Activated naive CD8-positive, alpha-beta T cell treated with anti-CD3 and anti-CD28 coated beads, Interleukin-2, amount 10 ng/mL, durations not matched to agents 7 days and 5 days (primary cell): ENCODE data around the gene ACKR3. TPM values are rescaled to one million over a fixed set of nuclear protein-coding genes. Genes with fewer than 3 reads are reported as not detected.

ENCODE experiments used
- ATAC-seq: fragments of 150-1000 bp; cut with Tn5 transposase; one replicate; pipeline ENCODE4 v1.10.0; 2021; ENCODE audit warnings: low read depth, moderate library complexity
- POLR2A ChIA-PET: fragments of 350-600 bp; sonication (Branson Sonifier 250); formaldehyde crosslinking; loops from one replicate; lab custom pipeline; 2021; ENCODE audit warnings: antibody characterized with exemption; lab: Charles Lee
- DNase-seq: peaks from one replicate; pipeline ENCODE4 v3.0.0; 2021
- H3K27ac Mint-ChIP-seq: one replicate; pipeline ENCODE4 v1.8.0; 2022; ENCODE audit warnings: mild to moderate bottlenecking, mixed read lengths
- H3K27me3 Mint-ChIP-seq: one replicate; pipeline ENCODE4 v1.8.0; 2022; ENCODE audit warnings: mild to moderate bottlenecking, moderate library complexity, mixed read lengths
- H3K36me3 Mint-ChIP-seq: one replicate; pipeline ENCODE4 v1.8.0; 2021; ENCODE audit warnings: mild to moderate bottlenecking, mixed read lengths
- H3K4me1 Mint-ChIP-seq: one replicate; pipeline ENCODE4 v1.8.0; 2021; ENCODE audit warnings: mixed read lengths
- H3K4me3 Mint-ChIP-seq: one replicate; pipeline ENCODE4 v1.8.0; 2022; ENCODE audit warnings: mild to moderate bottlenecking, moderate library complexity, mixed read lengths
- H3K9me3 Mint-ChIP-seq: one replicate; pipeline ENCODE4 v1.8.0; 2021; ENCODE audit warnings: mixed read lengths
- total RNA-seq, 2 experiments: library from RNA; stranded (reverse); gene quantifications; one replicate each; pipeline ENCODE4 v1.2.3, GENCODE V29; 2021

Gene ACKR3
- 1 to 10 TPM; 4.4 to 4.5 TPM for total RNA-seq

GRCh38 chr2:236569573-236569973, at the start of gene ACKR3:
ACKR3 (plus strand) TSS chr2:236569825; CDS start chr2:236580466, 10,641 bp downstream.
- Mint-ChIP-seq H3K27ac (no peak within 1 kb of the TSS), H3K36me3 (peaks cover 3% of the 10 kb centered on the region), H3K4me1 (peaks cover 24% of the 10 kb centered on the region), H3K9me3 (no peaks in the 10 kb centered on the region), H3K27me3 (no peaks in the 10 kb centered on the region), H3K4me3 (peak within 1 kb of the TSS; percentile 82)
- ATAC-seq (peak; percentile 96), DNase-seq (peak; percentile 65)
- POLR2A ChIA-PET, result interaction anchor here (0.6 to 2.8 kb wide), 9 partner anchors 11 to 62 kb away, joined by 3 to 34 read pairs (median 4); a partner anchor contains a TSS

GRCh38 chr2:236521556-236521955, 48.1 kb upstream of the ACKR3 start:
- H3K4me3 Mint-ChIP-seq, result no peak overlapping the region
- POLR2A ChIA-PET, result no interaction called here
- peaks cover 29% of the 10 kb centered on the region for H3K27me3 Mint-ChIP-seq
- peak overlapping the region; percentile 36 for H3K27ac Mint-ChIP-seq
- ATAC-seq, result no peak
- H3K9me3 Mint-ChIP-seq, result no peaks in the 10 kb centered on the region
- H3K36me3 Mint-ChIP-seq, result no peaks in the 10 kb centered on the region
- no peak for DNase-seq
- peaks cover 3% of the 10 kb centered on the region for H3K4me1 Mint-ChIP-seq

GRCh38 chr2:236523249-236523648, 46.4 kb upstream of the ACKR3 start:
- Mint-ChIP-seq H3K9me3 (no peaks in the 10 kb centered on the region), H3K4me3 (no peak overlapping the region), H3K27me3 (peaks cover 27% of the 10 kb centered on the region), H3K27ac (no peak overlapping the region), H3K36me3 (no peaks in the 10 kb centered on the region), H3K4me1 (peaks cover 3% of the 10 kb centered on the region)
- ATAC-seq (no peak), DNase-seq (no peak)
- POLR2A ChIA-PET, result interaction anchor here (0.8 to 1.2 kb wide), 3 partner anchors 11 to 46 kb away, joined by 3 read pairs; partner anchors contain the start of gene ACKR3

GRCh38 chr2:236525411-236525997, 44.1 kb upstream of the ACKR3 start:
- no peak for DNase-seq
- Mint-ChIP-seq H3K27me3 (peaks cover 26% of the 10 kb centered on the region), H3K4me1 (peaks cover 3% of the 10 kb centered on the region), H3K4me3 (no peak overlapping the region), H3K36me3 (no peaks in the 10 kb centered on the region), H3K9me3 (no peaks in the 10 kb centered on the region), H3K27ac (no peak overlapping the region)
- ATAC-seq, result no peak
- POLR2A ChIA-PET, result no interaction called here

GRCh38 chr2:236526455-236527158, 43.0 kb upstream of the ACKR3 start:
- no peak overlapping the region for H3K27ac Mint-ChIP-seq
- H3K4me3 Mint-ChIP-seq, result no peak overlapping the region
- H3K9me3 Mint-ChIP-seq, result no peaks in the 10 kb centered on the region
- DNase-seq, result no peak
- no peak for ATAC-seq
- H3K27me3 Mint-ChIP-seq, result peaks cover 16% of the 10 kb centered on the region
- H3K4me1 Mint-ChIP-seq, result peaks cover under 1% of the 10 kb centered on the region
- H3K36me3 Mint-ChIP-seq, result no peaks in the 10 kb centered on the region
- POLR2A ChIA-PET, result interaction anchor here (0.6 kb wide), 1 partner anchor 11 kb away, joined by 3 read pairs; no protein-coding TSS in a partner anchor

- H3K27ac Mint-ChIP-seq, result no peak overlapping the region
These were observed 42.4 kb upstream of the ACKR3 start for GRCh38 chr2:236527159-236527630.

GRCh38 chr2:236529606-236530005, 40.0 kb upstream of the ACKR3 start:
- no peak for ATAC-seq
- no peak overlapping the region for H3K27ac Mint-ChIP-seq
- DNase-seq, result no peak

More at GRCh38 chr2:236527159-236527630, 42.4 kb upstream of the ACKR3 start:
- Mint-ChIP-seq H3K27me3 (peaks cover 12% of the 10 kb centered on the region), H3K9me3 (no peaks in the 10 kb centered on the region), H3K4me3 (no peak overlapping the region), H3K36me3 (no peaks in the 10 kb centered on the region), H3K4me1 (peaks cover 2% of the 10 kb centered on the region)
- POLR2A ChIA-PET, result no interaction called here
- DNase-seq, result no peak
- ATAC-seq, result no peak

GRCh38 chr2:236530512-236530911, 39.1 kb upstream of the ACKR3 start:
- Mint-ChIP-seq H3K4me3 (no peak overlapping the region), H3K27me3 (peaks cover 3% of the 10 kb centered on the region), H3K9me3 (no peaks in the 10 kb centered on the region), H3K36me3 (peaks cover 4% of the 10 kb centered on the region), H3K27ac (no peak overlapping the region), H3K4me1 (peaks cover 3% of the 10 kb centered on the region)
- ATAC-seq (no peak), DNase-seq (no peak)
- POLR2A ChIA-PET, result interaction anchor here (1.4 kb wide), 1 partner anchor 15 kb away, joined by 5 read pairs; no protein-coding TSS in a partner anchor

More at GRCh38 chr2:236529606-236530005, 40.0 kb upstream of the ACKR3 start:
- Mint-ChIP-seq H3K36me3 (peaks cover 4% of the 10 kb centered on the region), H3K4me3 (no peak overlapping the region), H3K27me3 (peaks cover 6% of the 10 kb centered on the region), H3K9me3 (no peaks in the 10 kb centered on the region), H3K4me1 (peaks cover 2% of the 10 kb centered on the region)
- POLR2A ChIA-PET, result interaction anchor here (1.4 kb wide), 1 partner anchor 16 kb away, joined by 5 read pairs; no protein-coding TSS in a partner anchor

- POLR2A ChIA-PET, result no interaction called here
- H3K4me3 Mint-ChIP-seq, result no peak overlapping the region
- peaks cover 4% of the 10 kb centered on the region for H3K36me3 Mint-ChIP-seq
- no peaks in the 10 kb centered on the region for H3K9me3 Mint-ChIP-seq
- no peak for ATAC-seq
- DNase-seq, result no peak
- peaks cover 9% of the 10 kb centered on the region for H3K4me1 Mint-ChIP-seq
- H3K27me3 Mint-ChIP-seq, result peaks cover 2% of the 10 kb centered on the region
- H3K27ac Mint-ChIP-seq, result no peak overlapping the region
These were observed 38.4 kb upstream of the ACKR3 start for GRCh38 chr2:236531195-236531594.

- POLR2A ChIA-PET, result no interaction called here
- DNase-seq (no peak), ATAC-seq (no peak)
- Mint-ChIP-seq H3K36me3 (peaks cover 5% of the 10 kb centered on the region), H3K27me3 (no peaks in the 10 kb centered on the region), H3K4me1 (peaks cover 17% of the 10 kb centered on the region), H3K9me3 (no peaks in the 10 kb centered on the region), H3K4me3 (no peak overlapping the region), H3K27ac (peak overlapping the region; percentile 23)
These were observed 37.6 kb upstream of the ACKR3 start for GRCh38 chr2:236531996-236532395.

- Mint-ChIP-seq H3K27ac (peak overlapping the region; percentile 42), H3K4me3 (no peak overlapping the region), H3K4me1 (peaks cover 21% of the 10 kb centered on the region), H3K9me3 (no peaks in the 10 kb centered on the region), H3K27me3 (no peaks in the 10 kb centered on the region), H3K36me3 (peaks cover 7% of the 10 kb centered on the region)
- no peak for ATAC-seq
- POLR2A ChIA-PET, result no interaction called here
- no peak for DNase-seq
These were observed 36.3 kb upstream of the ACKR3 start for GRCh38 chr2:236533343-236533742.

GRCh38 chr2:236535024-236535423, 34.6 kb upstream of the ACKR3 start:
- H3K27me3 Mint-ChIP-seq, result no peaks in the 10 kb centered on the region
- DNase-seq (no peak), ATAC-seq (no peak)
- H3K4me1 Mint-ChIP-seq, result peaks cover 31% of the 10 kb centered on the region
- peaks cover 12% of the 10 kb centered on the region for H3K36me3 Mint-ChIP-seq
- no peaks in the 10 kb centered on the region for H3K9me3 Mint-ChIP-seq
- POLR2A ChIA-PET, result no interaction called here
- no peak overlapping the region for H3K27ac Mint-ChIP-seq
- H3K4me3 Mint-ChIP-seq, result no peak overlapping the region

GRCh38 chr2:236536727-236537398, 32.8 kb upstream of the ACKR3 start:
- Mint-ChIP-seq H3K27ac (peak overlapping the region; percentile 95), H3K4me3 (peak overlapping the region; percentile 99), H3K27me3 (no peaks in the 10 kb centered on the region), H3K4me1 (peaks cover 45% of the 10 kb centered on the region), H3K9me3 (peaks cover 2% of the 10 kb centered on the region), H3K36me3 (peaks cover 29% of the 10 kb centered on the region)
- POLR2A ChIA-PET, result interaction anchor here (0.7 to 3.9 kb wide), 11 partner anchors 10 to 171 kb away, joined by 3 to 39 read pairs (median 3); partner anchors contain the start of gene ACKR3
- DNase-seq (peak; percentile 63), ATAC-seq (peak; percentile 96)
